Osteoblast (primary cell): Measurements from ENCODE around the gene POP7. TPM values are rescaled to one million over a fixed set of nuclear protein-coding genes. Genes with fewer than 3 reads are reported as not detected.
A peak's percentile ranks its signal among the peaks of the same experiment; 100 is the strongest.

Source experiments
- DNase-seq: peaks from one replicate; pipeline ENCODE4 v3.0.0; 2011; ENCODE audit warnings: low spot score, mixed read lengths; ENCODE audit not compliant: insufficient read length; ENCODE audit errors: missing footprints
- H2AFZ ChIP-seq: 2 replicates; pipeline ENCODE4 v1.6.0; 2011; ENCODE audit warnings: mild to moderate bottlenecking, low read length
- H3K27ac ChIP-seq: 2 replicates; pipeline ENCODE4 v1.5.1; 2011; ENCODE audit warnings: mild to moderate bottlenecking, low read depth, low read length, moderate library complexity
- H3K27me3 ChIP-seq: 2 replicates; pipeline ENCODE4 v1.6.0; 2012; ENCODE audit warnings: mild to moderate bottlenecking, control low read depth, inconsistent platforms, low read length, moderate library complexity; ENCODE audit not compliant: insufficient read depth
- H3K36me3 ChIP-seq: 2 replicates; pipeline ENCODE4 v1.5.1; 2011; ENCODE audit warnings: mild to moderate bottlenecking, low read length, control low read depth, moderate library complexity; ENCODE audit not compliant: insufficient read depth
- H3K4me1 ChIP-seq: 2 replicates; pipeline ENCODE4 v1.5.1; 2011; ENCODE audit warnings: mild to moderate bottlenecking, low read length, control low read depth, moderate library complexity; ENCODE audit not compliant: insufficient read depth
- H3K4me2 ChIP-seq: 2 replicates; pipeline ENCODE4 v1.6.0; 2011; ENCODE audit warnings: mild to moderate bottlenecking, low read length; ENCODE audit not compliant: insufficient read depth
- H3K4me3 ChIP-seq: fragments of 200-600 bp; sonication (generic); 3 replicates; pipeline ENCODE4 v1.5.1; 2012; ENCODE audit warnings: mild to moderate bottlenecking, low read length, inconsistent platforms; ENCODE audit not compliant: insufficient read depth
- H3K79me2 ChIP-seq: 2 replicates; pipeline ENCODE4 v1.6.0; 2012; ENCODE audit warnings: mild to moderate bottlenecking, low read length, control low read depth, inconsistent platforms; ENCODE audit not compliant: insufficient read depth
- H3K9me3 ChIP-seq: 2 replicates; pipeline ENCODE4 v1.5.1; 2011; ENCODE audit warnings: low read depth, low read length, control low read depth
- H4K20me1 ChIP-seq: 2 replicates; pipeline ENCODE4 v1.6.0; 2012; ENCODE audit warnings: mild to moderate bottlenecking, low read length, control low read depth; ENCODE audit not compliant: insufficient read depth
- total RNA-seq: library from RNA; depleted of rRNA; stranded (reverse); fragments of >200 nt; gene quantifications from 2 replicates; pipeline ENCODE4 v1.2.3, GENCODE V29; 2012
- TF ChIP-seq, protein P1 (sequence below): IDR thresholded peaks from 2 replicates; pipeline ENCODE4 v1.5.1; 2011; ENCODE audit warnings: mild to moderate bottlenecking, low read depth, low read length, moderate library complexity; ENCODE audit errors: extremely low read depth

POP7 gene
- total RNA-seq, 1 donor = 25.7 TPM

DNA sequence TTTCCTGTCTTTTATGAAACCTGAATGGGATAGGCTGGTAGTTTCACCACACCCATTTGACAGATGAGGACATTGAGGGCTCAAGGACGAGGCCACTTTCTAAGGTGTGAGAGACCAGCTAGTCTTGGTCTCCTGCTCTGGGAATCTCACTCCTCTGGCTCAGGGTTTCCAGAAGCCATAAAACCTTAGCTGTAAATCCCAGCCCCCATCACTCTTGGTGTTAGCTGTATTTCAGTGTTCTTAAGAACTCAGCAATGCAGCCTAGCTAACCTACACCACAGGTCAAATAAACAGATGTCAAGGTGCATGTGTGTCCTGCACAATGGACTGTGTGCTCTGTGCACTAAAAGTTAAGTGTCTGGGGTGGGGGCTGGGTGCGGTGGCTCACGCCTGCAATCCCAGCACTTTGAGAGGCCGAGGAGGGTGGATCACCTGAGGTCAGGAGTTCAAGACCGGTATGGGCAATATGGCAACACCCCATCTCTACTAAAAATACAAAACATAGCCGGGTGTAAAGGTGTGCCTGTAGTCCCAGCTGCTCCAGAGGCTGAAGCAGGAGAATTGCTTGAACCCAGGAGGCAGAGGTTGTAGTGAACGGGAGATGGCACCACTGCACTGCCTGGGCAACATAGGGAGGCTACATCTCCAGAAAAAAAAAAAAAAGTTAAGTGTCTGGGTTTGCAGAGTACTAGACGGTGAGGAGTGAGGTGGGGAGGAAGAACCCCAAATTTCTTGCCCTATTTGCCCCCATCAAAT is 13.8 kb downstream of the POP7 start:
- H3K9me3 ChIP-seq = no peaks in the 10 kb centered on the region
- no peak overlapping the region for H3K27ac ChIP-seq
- H3K36me3 ChIP-seq = no peaks in the 10 kb centered on the region
- TF ChIP-seq, protein P1, sequence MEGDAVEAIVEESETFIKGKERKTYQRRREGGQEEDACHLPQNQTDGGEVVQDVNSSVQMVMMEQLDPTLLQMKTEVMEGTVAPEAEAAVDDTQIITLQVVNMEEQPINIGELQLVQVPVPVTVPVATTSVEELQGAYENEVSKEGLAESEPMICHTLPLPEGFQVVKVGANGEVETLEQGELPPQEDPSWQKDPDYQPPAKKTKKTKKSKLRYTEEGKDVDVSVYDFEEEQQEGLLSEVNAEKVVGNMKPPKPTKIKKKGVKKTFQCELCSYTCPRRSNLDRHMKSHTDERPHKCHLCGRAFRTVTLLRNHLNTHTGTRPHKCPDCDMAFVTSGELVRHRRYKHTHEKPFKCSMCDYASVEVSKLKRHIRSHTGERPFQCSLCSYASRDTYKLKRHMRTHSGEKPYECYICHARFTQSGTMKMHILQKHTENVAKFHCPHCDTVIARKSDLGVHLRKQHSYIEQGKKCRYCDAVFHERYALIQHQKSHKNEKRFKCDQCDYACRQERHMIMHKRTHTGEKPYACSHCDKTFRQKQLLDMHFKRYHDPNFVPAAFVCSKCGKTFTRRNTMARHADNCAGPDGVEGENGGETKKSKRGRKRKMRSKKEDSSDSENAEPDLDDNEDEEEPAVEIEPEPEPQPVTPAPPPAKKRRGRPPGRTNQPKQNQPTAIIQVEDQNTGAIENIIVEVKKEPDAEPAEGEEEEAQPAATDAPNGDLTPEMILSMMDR = peak; percentile 42
- no peak overlapping the region for H3K4me3 ChIP-seq
- no peaks in the 10 kb centered on the region for H3K4me1 ChIP-seq
- no peak overlapping the region for H2AFZ ChIP-seq
- no peaks in the 10 kb centered on the region for H3K79me2 ChIP-seq
- peaks cover 50% of the 10 kb centered on the region for H3K27me3 ChIP-seq
- H4K20me1 ChIP-seq = peaks cover 3% of the 10 kb centered on the region
- H3K4me2 ChIP-seq = no peak overlapping the region
- DNase-seq = peak; percentile 85

DNA sequence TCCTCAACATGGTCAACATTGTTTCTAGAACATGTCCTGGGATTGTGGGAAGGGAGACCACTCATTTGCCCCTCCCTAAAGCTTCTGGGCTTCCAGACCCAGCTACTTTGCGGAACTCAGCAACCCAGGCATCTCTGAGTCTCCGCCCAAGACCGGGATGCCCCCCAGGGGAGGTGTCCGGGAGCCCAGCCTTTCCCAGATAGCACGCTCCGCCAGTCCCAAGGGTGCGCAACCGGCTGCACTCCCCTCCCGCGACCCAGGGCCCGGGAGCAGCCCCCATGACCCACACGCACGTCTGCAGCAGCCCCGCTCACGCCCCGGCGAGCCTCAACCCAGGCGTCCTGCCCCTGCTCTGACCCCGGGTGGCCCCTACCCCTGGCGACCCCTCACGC is 14.4 kb downstream of the POP7 start, which contains the start of gene EPO:
Gene EPO, plus strand, starts transcription at position 190 of the 392 bp plus-strand sequence. CDS start 513 bp downstream, outside the sequence.
- no peaks in the 10 kb centered on the region for H3K36me3 ChIP-seq
- DNase-seq = no peak
- no peak within 1 kb of the TSS for H3K27ac ChIP-seq
- TF ChIP-seq, protein P1 = no peak
- H3K4me1 ChIP-seq = no peaks in the 10 kb centered on the region
- H4K20me1 ChIP-seq = peaks cover 3% of the 10 kb centered on the region
- H3K27me3 ChIP-seq = peaks cover 50% of the 10 kb centered on the region
- no peaks in the 10 kb centered on the region for H3K9me3 ChIP-seq
- no peak within 1 kb of the TSS for H3K4me3 ChIP-seq
- no peak within 1 kb of the TSS for H3K4me2 ChIP-seq
- no peaks in the 10 kb centered on the region for H3K79me2 ChIP-seq
- no peak within 1 kb of the TSS for H2AFZ ChIP-seq

DNA sequence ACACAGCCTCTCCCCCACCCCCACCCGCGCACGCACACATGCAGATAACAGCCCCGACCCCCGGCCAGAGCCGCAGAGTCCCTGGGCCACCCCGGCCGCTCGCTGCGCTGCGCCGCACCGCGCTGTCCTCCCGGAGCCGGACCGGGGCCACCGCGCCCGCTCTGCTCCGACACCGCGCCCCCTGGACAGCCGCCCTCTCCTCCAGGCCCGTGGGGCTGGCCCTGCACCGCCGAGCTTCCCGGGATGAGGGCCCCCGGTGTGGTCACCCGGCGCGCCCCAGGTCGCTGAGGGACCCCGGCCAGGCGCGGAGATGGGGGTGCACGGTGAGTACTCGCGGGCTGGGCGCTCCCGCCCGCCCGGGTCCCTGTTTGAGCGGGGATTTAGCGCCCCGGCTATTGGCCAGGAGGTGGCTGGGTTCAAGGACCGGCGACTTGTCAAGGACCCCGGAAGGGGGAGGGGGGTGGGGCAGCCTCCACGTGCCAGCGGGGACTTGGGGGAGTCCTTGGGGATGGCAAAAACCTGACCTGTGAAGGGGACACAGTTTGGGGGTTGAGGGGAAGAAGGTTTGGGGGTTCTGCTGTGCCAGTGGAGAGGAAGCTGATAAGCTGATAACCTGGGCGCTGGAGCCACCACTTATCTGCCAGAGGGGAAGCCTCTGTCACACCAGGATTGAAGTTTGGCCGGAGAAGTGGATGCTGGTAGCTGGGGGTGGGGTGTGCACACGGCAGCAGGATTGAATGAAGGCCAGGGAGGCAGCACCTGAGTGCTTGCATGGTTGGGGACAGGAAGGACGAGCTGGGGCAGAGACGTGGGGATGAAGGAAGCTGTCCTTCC is 15.0 kb downstream of the POP7 start:
- Histone ChIP-seq H3K27ac (no peak overlapping the region), H2AFZ (no peak overlapping the region), H3K36me3 (no peaks in the 10 kb centered on the region), H3K27me3 (peaks cover 50% of the 10 kb centered on the region), H3K4me1 (peaks cover 1% of the 10 kb centered on the region), H3K4me2 (no peak overlapping the region), H4K20me1 (peaks cover 3% of the 10 kb centered on the region), H3K4me3 (no peak overlapping the region), H3K79me2 (no peaks in the 10 kb centered on the region), H3K9me3 (no peaks in the 10 kb centered on the region)
- DNase-seq = peak; percentile 86
- TF ChIP-seq, protein P1 = no peak

DNA sequence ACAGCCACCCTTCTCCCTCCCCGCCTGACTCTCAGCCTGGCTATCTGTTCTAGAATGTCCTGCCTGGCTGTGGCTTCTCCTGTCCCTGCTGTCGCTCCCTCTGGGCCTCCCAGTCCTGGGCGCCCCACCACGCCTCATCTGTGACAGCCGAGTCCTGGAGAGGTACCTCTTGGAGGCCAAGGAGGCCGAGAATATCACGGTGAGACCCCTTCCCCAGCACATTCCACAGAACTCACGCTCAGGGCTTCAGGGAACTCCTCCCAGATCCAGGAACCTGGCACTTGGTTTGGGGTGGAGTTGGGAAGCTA is 15.5 kb downstream of the POP7 start:
- Histone ChIP-seq H3K36me3 (no peaks in the 10 kb centered on the region), H3K4me2 (no peak overlapping the region), H3K27me3 (peaks cover 50% of the 10 kb centered on the region), H4K20me1 (peaks cover 3% of the 10 kb centered on the region), H2AFZ (no peak overlapping the region), H3K9me3 (no peaks in the 10 kb centered on the region), H3K79me2 (no peaks in the 10 kb centered on the region), H3K27ac (no peak overlapping the region), H3K4me3 (no peak overlapping the region), H3K4me1 (peaks cover 7% of the 10 kb centered on the region)
- TF ChIP-seq, protein P1 = no peak
- DNase-seq = no peak
